Measurements from ENCODE around the gene GBX1. TPM values are rescaled to one million over a fixed set of nuclear protein-coding genes. Genes with fewer than 3 reads are reported as not detected.

GBX1 gene
- total RNA-seq, 1 donor from 2014 or later, result 0.41 TPM

GRCh38 chr7:151175047-151175792 lies 7.7 kb upstream of the GBX1 start:
- Mint-ChIP-seq H3K9me3 (peaks cover 11% of the 10 kb centered on the region), H3K36me3 (no peaks in the 10 kb centered on the region), H3K27me3 (peaks cover 60% of the 10 kb centered on the region), H3K4me1 (ENCODE audit: unreplicated experiment) (peaks cover 8% of the 10 kb centered on the region), H3K4me3 (no peak overlapping the region), H3K27ac (no peak overlapping the region)
- peak; percentile 58 for DNase-seq (ENCODE audit: extremely low spot score, unreplicated experiment)
- no peak for TF ChIP-seq CTCF (conservative IDR thresholded peaks at IDR 0.05)

GRCh38 chr7:151174246-151175046 lies 7.0 kb upstream of the GBX1 start:
- H3K36me3 Mint-ChIP-seq, result no peaks in the 10 kb centered on the region
- peaks cover 11% of the 10 kb centered on the region for H3K9me3 Mint-ChIP-seq
- DNase-seq (ENCODE audit: extremely low spot score, unreplicated experiment), result peak; percentile 68
- H3K27ac Mint-ChIP-seq, result no peak overlapping the region
- peaks cover 8% of the 10 kb centered on the region for H3K4me1 Mint-ChIP-seq (ENCODE audit: unreplicated experiment)
- peaks cover 62% of the 10 kb centered on the region for H3K27me3 Mint-ChIP-seq
- no peak overlapping the region for H3K4me3 Mint-ChIP-seq
- TF ChIP-seq CTCF (conservative IDR thresholded peaks at IDR 0.05), result no peak

- Mint-ChIP-seq H3K27ac (no peak overlapping the region), H3K4me3 (no peak overlapping the region), H3K27me3 (peaks cover 65% of the 10 kb centered on the region), H3K9me3 (peaks cover 11% of the 10 kb centered on the region), H3K4me1 (ENCODE audit: unreplicated experiment) (peaks cover 13% of the 10 kb centered on the region), H3K36me3 (no peaks in the 10 kb centered on the region)
- no peak for DNase-seq (ENCODE audit: extremely low spot score, unreplicated experiment)
- no peak for TF ChIP-seq CTCF (conservative IDR thresholded peaks at IDR 0.05)
Observed at GRCh38 chr7:151173386-151174245, 6.1 kb upstream of the GBX1 start.

DNA sequence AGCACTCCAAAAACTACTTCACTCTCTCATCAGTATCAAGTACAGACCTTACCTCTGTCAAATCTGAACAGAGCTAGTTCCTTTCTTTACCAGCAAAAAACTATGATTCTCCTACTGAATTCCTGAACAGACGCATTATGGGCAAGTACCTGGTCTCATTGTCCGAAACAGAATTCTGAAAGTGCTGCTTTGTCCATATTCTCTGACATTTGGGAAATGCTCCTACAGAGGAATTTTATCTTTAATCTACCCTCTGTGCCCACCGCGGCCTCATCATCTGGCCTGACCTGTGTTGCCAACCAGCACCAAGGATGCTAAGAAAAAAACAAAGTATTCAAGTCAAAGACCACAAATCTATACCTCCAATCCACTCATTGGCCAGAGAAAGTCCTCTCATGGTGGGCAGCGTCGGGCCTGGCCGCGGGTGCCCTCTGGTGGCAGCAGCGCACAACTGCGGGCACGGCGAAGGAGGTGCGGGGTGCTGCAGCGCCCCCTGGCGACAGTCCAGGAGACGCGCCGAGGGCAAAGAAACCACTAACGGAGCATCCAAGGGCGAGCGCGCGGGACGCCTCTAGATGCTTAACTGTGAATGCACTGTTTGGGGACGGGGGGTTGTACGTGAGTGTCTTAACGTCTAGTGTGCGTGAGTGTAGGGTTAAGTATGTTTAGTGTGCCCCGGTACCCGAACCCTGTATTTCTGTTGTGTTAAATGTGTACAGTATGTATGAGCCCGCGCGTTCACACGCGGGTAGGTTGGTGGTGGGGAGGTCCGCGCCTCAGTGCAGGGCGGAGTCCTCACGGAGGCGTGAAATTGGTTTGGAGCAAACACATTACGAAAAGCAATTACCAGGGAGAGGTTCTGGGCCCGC lies 5.0 kb upstream of the GBX1 start:
- Mint-ChIP-seq H3K4me3 (peak overlapping the region; percentile 9), H3K27ac (no peak overlapping the region), H3K27me3 (peaks cover 65% of the 10 kb centered on the region)

More for the DNA sequence above, 5.0 kb upstream of the GBX1 start:
- no peaks in the 10 kb centered on the region for H3K36me3 Mint-ChIP-seq
- H3K4me1 Mint-ChIP-seq (ENCODE audit: unreplicated experiment), result peaks cover 17% of the 10 kb centered on the region
- peak; percentile 100 for TF ChIP-seq CTCF (conservative IDR thresholded peaks at IDR 0.05)
- peaks cover 11% of the 10 kb centered on the region for H3K9me3 Mint-ChIP-seq
- DNase-seq (ENCODE audit: extremely low spot score, unreplicated experiment), result peak; percentile 88

Data from type B pancreatic cell (in vitro differentiated cells).